Measurements from ENCODE around the gene SUCO. TPM values are rescaled to one million over a fixed set of nuclear protein-coding genes. Genes with fewer than 3 reads are reported as not detected.
"Not testable (repeated sequence)": the region's sequence is repeated elsewhere in the genome, so short reads cannot be mapped to it uniquely, and the experiment has no call there.

SUCO gene
- total RNA-seq, 4 donors from 2014 or later, result 5.8 to 11.3 (median 6.4) TPM

DNA sequence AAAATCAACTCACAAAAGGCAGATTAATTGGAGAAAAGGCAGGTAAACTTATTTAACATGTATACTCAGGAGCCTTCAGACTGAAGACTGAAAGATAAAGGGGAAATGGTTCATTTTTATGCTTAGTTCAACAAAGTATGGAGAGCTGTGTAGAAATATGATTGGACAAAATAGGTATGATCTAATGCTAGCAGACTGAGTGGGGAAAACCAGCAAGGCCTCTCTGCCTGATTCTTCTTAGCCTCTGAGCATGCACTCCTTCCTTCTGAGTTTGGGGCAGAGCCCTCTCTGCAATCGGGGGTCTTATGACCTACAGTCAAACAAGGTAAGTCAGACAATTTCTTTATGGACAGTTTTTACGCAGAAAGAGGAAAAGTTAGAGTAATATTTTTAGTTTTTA lies 38.8 kb upstream of the SUCO start:
- ATAC-seq, result no peak
- Histone ChIP-seq H3K36me3 (no peaks in the 10 kb centered on the region), H3K9me3 (no peaks in the 10 kb centered on the region), H3K4me1 (no peaks in the 10 kb centered on the region), H3K27ac (no peak overlapping the region), H3K4me3 (no peak overlapping the region), H3K27me3 (no peaks in the 10 kb centered on the region)
- no peak for DNase-seq
- no peak for TF ChIP-seq POLR2A (IDR thresholded peaks at IDR 0.05)
- TF ChIP-seq, protein P1, sequence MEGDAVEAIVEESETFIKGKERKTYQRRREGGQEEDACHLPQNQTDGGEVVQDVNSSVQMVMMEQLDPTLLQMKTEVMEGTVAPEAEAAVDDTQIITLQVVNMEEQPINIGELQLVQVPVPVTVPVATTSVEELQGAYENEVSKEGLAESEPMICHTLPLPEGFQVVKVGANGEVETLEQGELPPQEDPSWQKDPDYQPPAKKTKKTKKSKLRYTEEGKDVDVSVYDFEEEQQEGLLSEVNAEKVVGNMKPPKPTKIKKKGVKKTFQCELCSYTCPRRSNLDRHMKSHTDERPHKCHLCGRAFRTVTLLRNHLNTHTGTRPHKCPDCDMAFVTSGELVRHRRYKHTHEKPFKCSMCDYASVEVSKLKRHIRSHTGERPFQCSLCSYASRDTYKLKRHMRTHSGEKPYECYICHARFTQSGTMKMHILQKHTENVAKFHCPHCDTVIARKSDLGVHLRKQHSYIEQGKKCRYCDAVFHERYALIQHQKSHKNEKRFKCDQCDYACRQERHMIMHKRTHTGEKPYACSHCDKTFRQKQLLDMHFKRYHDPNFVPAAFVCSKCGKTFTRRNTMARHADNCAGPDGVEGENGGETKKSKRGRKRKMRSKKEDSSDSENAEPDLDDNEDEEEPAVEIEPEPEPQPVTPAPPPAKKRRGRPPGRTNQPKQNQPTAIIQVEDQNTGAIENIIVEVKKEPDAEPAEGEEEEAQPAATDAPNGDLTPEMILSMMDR (IDR thresholded peaks at IDR 0.05 in 4 of 5, conservative IDR thresholded peaks at IDR 0.05 in 1 of 5), result no peak
- intact Hi-C loops (cut with DNase I; ENCODE audit: low total_unique reads) (no loop called here), in situ Hi-C loops (cut with MboI; ENCODE audit: low sequenced_read_pairs in 4 of 4) (no loop called here)

DNA sequence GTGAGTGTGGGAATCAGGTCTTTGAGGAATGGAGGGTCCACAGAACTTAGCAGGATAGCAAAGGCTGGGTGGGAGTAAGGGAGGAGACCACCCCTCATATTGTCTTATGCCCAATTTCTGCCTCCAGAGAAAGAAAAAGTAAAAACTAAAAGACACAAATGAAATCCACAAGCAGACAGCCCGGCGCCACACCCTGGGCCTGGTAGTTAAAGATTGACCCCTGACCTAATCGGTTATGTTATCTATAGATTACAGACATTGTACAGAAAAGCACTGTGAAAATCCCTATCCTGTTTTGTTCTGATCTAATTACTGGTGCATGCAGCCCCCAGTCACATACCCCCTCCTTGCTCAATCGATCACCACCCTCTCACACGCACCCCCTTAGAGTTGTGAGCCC lies 36.8 kb upstream of the SUCO start:
- H3K36me3 ChIP-seq; intact Hi-C loops (cut with DNase I; ENCODE audit: low total_unique reads); H3K27ac ChIP-seq; H3K27me3 ChIP-seq; DNase-seq; ATAC-seq; H3K4me1 ChIP-seq; in situ Hi-C loops (cut with MboI; ENCODE audit: low sequenced_read_pairs in 4 of 4); H3K4me3 ChIP-seq; H3K9me3 ChIP-seq: not testable (repeated sequence)

DNA sequence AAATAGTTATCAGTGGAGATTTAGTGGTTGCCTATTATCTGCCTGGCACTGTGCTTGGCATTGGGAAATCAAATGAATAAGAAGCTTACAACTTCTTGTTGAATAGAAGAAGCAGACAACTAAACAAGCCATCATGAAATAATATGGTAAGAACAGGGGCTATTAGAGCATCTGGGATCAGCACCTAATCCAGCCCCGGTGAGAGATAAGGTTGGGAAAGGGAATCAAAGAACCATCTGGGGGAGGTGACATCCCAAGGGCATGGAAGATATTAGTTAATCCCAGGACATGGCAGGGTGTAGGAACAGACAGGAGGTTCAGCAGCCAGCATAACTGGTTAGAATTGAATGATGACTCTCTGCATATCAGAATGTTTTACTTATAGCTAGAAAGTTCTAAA lies 36.3 kb upstream of the SUCO start:
- ATAC-seq (no peak), DNase-seq (no peak)
- in situ Hi-C loops (cut with MboI; ENCODE audit: low sequenced_read_pairs in 4 of 4) (no loop called here), intact Hi-C loops (cut with DNase I; ENCODE audit: low total_unique reads) (no loop called here)
- Histone ChIP-seq H3K27ac (no peak overlapping the region), H3K4me3 (no peak overlapping the region), H3K9me3 (no peaks in the 10 kb centered on the region), H3K36me3 (no peaks in the 10 kb centered on the region), H3K4me1 (no peaks in the 10 kb centered on the region), H3K27me3 (no peaks in the 10 kb centered on the region)
- no peak for TF ChIP-seq POLR2A (IDR thresholded peaks at IDR 0.05)
- TF ChIP-seq, protein P1 (IDR thresholded peaks at IDR 0.05 in 4 of 5, conservative IDR thresholded peaks at IDR 0.05 in 1 of 5), result no peak

DNA sequence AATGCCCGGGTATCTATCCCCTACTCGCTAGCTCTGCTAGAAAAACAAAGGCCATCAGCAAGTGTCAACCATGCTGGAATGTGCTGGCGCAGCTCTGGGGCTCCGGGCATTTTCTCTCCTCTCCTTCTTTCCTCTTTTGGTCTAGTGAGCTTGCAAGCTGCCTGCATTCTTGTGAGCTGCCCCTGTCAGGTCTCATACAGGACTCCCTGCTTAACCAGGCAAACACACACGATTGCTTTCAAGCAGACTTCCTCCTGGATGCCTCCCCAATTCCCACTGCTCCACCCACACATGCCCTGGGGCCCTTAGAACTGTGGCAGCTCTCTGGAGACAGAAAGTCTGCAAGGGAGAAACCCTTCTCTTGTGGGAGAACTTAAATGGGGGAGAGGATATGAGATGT lies 35.7 kb upstream of the SUCO start:
- intact Hi-C loops (cut with DNase I; ENCODE audit: low total_unique reads), result no loop called here
- in situ Hi-C loops (cut with MboI; ENCODE audit: low sequenced_read_pairs in 4 of 4), result no loop called here
- ATAC-seq (no peak), DNase-seq (no peak)
- TF ChIP-seq, protein P1 (IDR thresholded peaks at IDR 0.05 in 4 of 5, conservative IDR thresholded peaks at IDR 0.05 in 1 of 5), result no peak
- no peak for TF ChIP-seq POLR2A (IDR thresholded peaks at IDR 0.05)
- H3K36me3 ChIP-seq, result no peaks in the 10 kb centered on the region
- no peaks in the 10 kb centered on the region for H3K9me3 ChIP-seq
- no peak overlapping the region for H3K27ac ChIP-seq
- H3K4me1 ChIP-seq, result no peaks in the 10 kb centered on the region
- no peak overlapping the region for H3K4me3 ChIP-seq
- no peaks in the 10 kb centered on the region for H3K27me3 ChIP-seq

DNA sequence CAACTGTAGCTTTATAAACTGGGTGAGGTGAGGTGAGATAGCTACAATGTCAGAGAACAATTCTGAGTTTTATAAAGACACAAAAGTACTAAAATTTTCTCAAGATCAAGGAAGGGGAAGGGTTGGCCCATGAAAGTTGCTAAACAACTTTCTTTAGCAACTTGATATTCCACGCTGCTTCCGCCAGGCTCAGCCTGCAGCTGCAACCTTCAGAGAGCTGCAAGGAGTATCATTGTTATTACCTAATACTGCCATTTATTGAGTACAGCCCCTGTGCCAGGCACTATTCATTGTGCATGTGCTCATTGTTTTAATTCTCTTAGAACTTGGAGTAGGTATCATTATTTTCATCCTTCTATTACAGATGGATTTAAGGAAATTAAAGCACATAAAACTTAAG lies 34.1 kb upstream of the SUCO start:
- no peak for ATAC-seq
- Histone ChIP-seq H3K36me3 (no peaks in the 10 kb centered on the region), H3K4me1 (no peaks in the 10 kb centered on the region), H3K27me3 (no peaks in the 10 kb centered on the region), H3K27ac (no peak overlapping the region), H3K9me3 (no peaks in the 10 kb centered on the region), H3K4me3 (no peak overlapping the region)
- TF ChIP-seq, protein P1 (IDR thresholded peaks at IDR 0.05 in 4 of 5, conservative IDR thresholded peaks at IDR 0.05 in 1 of 5), result no peak
- TF ChIP-seq POLR2A (IDR thresholded peaks at IDR 0.05), result no peak
- intact Hi-C loops (cut with DNase I; ENCODE audit: low total_unique reads) (no loop called here), in situ Hi-C loops (cut with MboI; ENCODE audit: low sequenced_read_pairs in 4 of 4) (no loop called here)
- DNase-seq, result no peak

Data from gastrocnemius medialis (tissue), 4 donors.